Measurements from ENCODE around the gene NT5C3B. TPM values are rescaled to one million over a fixed set of nuclear protein-coding genes. Genes with fewer than 3 reads are reported as not detected.

Gene NT5C3B
- total RNA-seq, 2 experiments from 2014 or later = 0.16 to 12.1 TPM

- H3K9me2 ChIP-seq (ENCODE audit: insufficient read depth, low read length) = no peaks in the 10 kb centered on the region
- no peaks in the 10 kb centered on the region for H4K20me1 ChIP-seq (ENCODE audit: insufficient read depth, low read length)
- peak overlapping the region; percentile 60 for H3K4me3 ChIP-seq (ENCODE audit: low read depth, low read length, poor library complexity, severe bottlenecking)
- H3K4me1 ChIP-seq (ENCODE audit: insufficient read depth, low read length, poor library complexity, severe bottlenecking) = peaks cover 24% of the 10 kb centered on the region
- ChIA-PET POLR2A (interaction anchor here (1.4 kb wide), 1 partner anchor 97 kb away, joined by 4 read pairs; the partner anchor contains the start of gene EIF1), CTCF (ENCODE audit: unreplicated experiment) (interaction anchor here (1.5 kb wide), 1 partner anchor 7 kb away, joined by 7 read pairs; no protein-coding TSS in a partner anchor)
- no peak for TF ChIP-seq CTCF (conservative IDR thresholded peaks at IDR 0.05; ENCODE audit: low read length)
- peak overlapping the region; percentile 48; the same call in 1 of the 2 replicates for H2AFZ ChIP-seq (ENCODE audit: low read length)
- no peaks in the 10 kb centered on the region for H3K9me3 ChIP-seq (ENCODE audit: low read length)
- H3K27ac ChIP-seq (ENCODE audit: low read depth, low read length, poor library complexity, severe bottlenecking) = peak overlapping the region; percentile 36
- H3K4me2 ChIP-seq (ENCODE audit: low read length) = peak overlapping the region; percentile 72
- no peaks in the 10 kb centered on the region for H3K79me2 ChIP-seq (ENCODE audit: insufficient read depth, low read depth, low read length)
- BruUV-seq (replicated peaks) = no TSS peak
- H3K36me3 ChIP-seq (ENCODE audit: insufficient read depth, low read length) = no peaks in the 10 kb centered on the region
- intact Hi-C loops (cut with micrococcal nuclease; ENCODE audit: unreplicated experiment) = no loop called here
- DNase-seq (ENCODE audit: low spot score) = peak; percentile 73
These were observed 50.8 kb downstream of the NT5C3B start for GRCh38 chr17:41785091-41785858.

- Histone ChIP-seq H3K9me3 (ENCODE audit: low read length) (no peaks in the 10 kb centered on the region), H3K36me3 (ENCODE audit: insufficient read depth, low read length) (no peaks in the 10 kb centered on the region), H3K79me2 (ENCODE audit: insufficient read depth, low read depth, low read length) (no peaks in the 10 kb centered on the region), H4K20me1 (ENCODE audit: insufficient read depth, low read length) (no peaks in the 10 kb centered on the region), H3K9me2 (ENCODE audit: insufficient read depth, low read length) (no peaks in the 10 kb centered on the region), H3K4me2 (ENCODE audit: low read length) (peak overlapping the region; percentile 72), H3K4me1 (ENCODE audit: insufficient read depth, low read length, poor library complexity, severe bottlenecking) (peaks cover 26% of the 10 kb centered on the region), H3K4me3 (ENCODE audit: low read depth, low read length, poor library complexity, severe bottlenecking) (peak overlapping the region; percentile 60), H3K27ac (ENCODE audit: low read depth, low read length, poor library complexity, severe bottlenecking) (peak overlapping the region; percentile 36), H2AFZ (ENCODE audit: low read length) (peak overlapping the region; percentile 48; the same call in 1 of the 2 replicates)
- intact Hi-C loops (cut with micrococcal nuclease; ENCODE audit: unreplicated experiment) = no loop called here
- ChIA-PET POLR2A (interaction anchor here (0.7 kb wide), 1 partner anchor 19 kb away, joined by 3 read pairs; no protein-coding TSS in a partner anchor), CTCF (ENCODE audit: unreplicated experiment) (interaction anchor here (0.6 kb wide), 1 partner anchor 121 kb away, joined by 4 read pairs; no protein-coding TSS in a partner anchor)
- BruUV-seq (replicated peaks) = no TSS peak
- no peak for DNase-seq (ENCODE audit: low spot score)
- TF ChIP-seq CTCF (conservative IDR thresholded peaks at IDR 0.05; ENCODE audit: low read length) (no peak), EZH2phosphoT487 (IDR thresholded peaks at IDR 0.05; ENCODE audit: borderline replicate concordance, low read depth, low read length) (no peak)
These were observed 51.8 kb downstream of the NT5C3B start for GRCh38 chr17:41784207-41784744.

GRCh38 chr17:41782142-41782541 lies 53.9 kb downstream of the NT5C3B start:
- ChIA-PET POLR2A (no interaction called here), CTCF (ENCODE audit: unreplicated experiment) (no interaction called here)
- Histone ChIP-seq H3K9me2 (ENCODE audit: insufficient read depth, low read length) (no peaks in the 10 kb centered on the region), H3K4me1 (ENCODE audit: insufficient read depth, low read length, poor library complexity, severe bottlenecking) (peaks cover 34% of the 10 kb centered on the region), H3K79me2 (ENCODE audit: insufficient read depth, low read depth, low read length) (no peaks in the 10 kb centered on the region), H3K4me3 (ENCODE audit: low read depth, low read length, poor library complexity, severe bottlenecking) (no peak overlapping the region), H4K20me1 (ENCODE audit: insufficient read depth, low read length) (no peaks in the 10 kb centered on the region), H3K27ac (ENCODE audit: low read depth, low read length, poor library complexity, severe bottlenecking) (no peak overlapping the region), H3K9me3 (ENCODE audit: low read length) (no peaks in the 10 kb centered on the region), H3K36me3 (ENCODE audit: insufficient read depth, low read length) (no peaks in the 10 kb centered on the region), H2AFZ (ENCODE audit: low read length) (no peak overlapping the region), H3K4me2 (ENCODE audit: low read length) (no peak overlapping the region)
- TF ChIP-seq CTCF (conservative IDR thresholded peaks at IDR 0.05; ENCODE audit: low read length) = no peak
- no peak for TF ChIP-seq EZH2phosphoT487 (IDR thresholded peaks at IDR 0.05; ENCODE audit: borderline replicate concordance, low read depth, low read length)
- no TSS peak for BruUV-seq (replicated peaks)
- DNase-seq (ENCODE audit: low spot score) = no peak
- intact Hi-C loops (cut with micrococcal nuclease; ENCODE audit: unreplicated experiment) = no loop called here
